GM12878 (cell line): ENCODE results near the gene KCNB1.

Source experiments
- EED ChIP-seq: sonication (generic); IDR thresholded peaks from 2 replicates; pipeline ENCODE4 v1.6.1; 2016; ENCODE audit warnings: antibody characterized with exemption, low read depth
- FOS ChIP-seq: IDR thresholded peaks from 3 replicates; pipeline ENCODE4 v1.6.1; 2011; ENCODE audit warnings: borderline replicate concordance; ENCODE audit not compliant: insufficient read length; ENCODE audit errors: extremely low read depth
- GABPA ChIP-seq: IDR thresholded peaks from 2 replicates; pipeline ENCODE4 v1.6.1; 2014; ENCODE audit warnings: antibody characterized with exemption, low read depth, mild to moderate bottlenecking, inconsistent platforms
- POLR2A ChIP-seq: IDR thresholded peaks from 2 replicates; pipeline ENCODE4 v1.6.1; 2011; ENCODE audit warnings: low read depth, mild to moderate bottlenecking, low read length
- SPI1 ChIP-seq: IDR thresholded peaks from 2 replicates; pipeline ENCODE4 v1.6.1; 2011; ENCODE audit warnings: low read depth, mild to moderate bottlenecking, low read length, moderate library complexity, borderline replicate concordance; ENCODE audit not compliant: insufficient read depth
- SRF ChIP-seq, 2 experiments: IDR thresholded peaks; 2 replicates each; pipeline ENCODE4 v1.6.1; 2011; ENCODE audit warnings: low read depth in 2 of 2, low read length in 2 of 2, mild to moderate bottlenecking in 1 of 2, moderate library complexity in 1 of 2
- STAT1 ChIP-seq: fragments of 450-650 bp; conservative IDR thresholded peaks from 2 replicates; pipeline ENCODE4 v1.6.1; 2014; ENCODE audit warnings: antibody characterized with exemption, mild to moderate bottlenecking
- SUPT20H ChIP-seq: IDR thresholded peaks from 2 replicates; pipeline ENCODE4 v1.6.1; 2011; ENCODE audit warnings: low read depth, mild to moderate bottlenecking, low read length, moderate library complexity, borderline replicate concordance; ENCODE audit not compliant: control insufficient read depth
- SUZ12 ChIP-seq: fragments of 200-600 bp; sonication (generic); IDR thresholded peaks from one replicate; pipeline ENCODE4 v1.6.1; 2018; ENCODE audit warnings: antibody characterized with exemption, mild to moderate bottlenecking; ENCODE audit not compliant: unreplicated experiment
- TF ChIP-seq, protein P1 (sequence below), 3 experiments: IDR thresholded peaks in 2 of 3; conservative IDR thresholded peaks in 1 of 3; 2 replicates each; pipeline ENCODE4 v1.5.1; 2011; ENCODE audit warnings: low read depth in 3 of 3, low read length in 3 of 3, mild to moderate bottlenecking in 3 of 3, control low read depth in 2 of 3, moderate library complexity in 2 of 3, inconsistent platforms in 1 of 3, mixed read lengths in 1 of 3; ENCODE audit not compliant: control insufficient read depth in 2 of 3, insufficient read depth in 1 of 3; ENCODE audit errors: extremely low read depth in 1 of 3
- TF ChIP-seq, protein P2 (sequence below): IDR thresholded peaks from 2 replicates; pipeline ENCODE4 v1.6.1; 2012; ENCODE audit warnings: low read depth, low read length, improper control_type of control experiment
- TF ChIP-seq, protein P3 (sequence below): fragments of 450-650 bp; IDR thresholded peaks from 2 replicates; pipeline ENCODE4 v1.6.1; 2017; ENCODE audit warnings: mild to moderate bottlenecking, low read depth, inconsistent platforms; ENCODE audit not compliant: poor library complexity, severe bottlenecking
- TF ChIP-seq, protein P4 (sequence below): IDR thresholded peaks from 2 replicates; pipeline ENCODE4 v1.6.1; 2012; ENCODE audit warnings: low read length, inconsistent platforms

DNA sequence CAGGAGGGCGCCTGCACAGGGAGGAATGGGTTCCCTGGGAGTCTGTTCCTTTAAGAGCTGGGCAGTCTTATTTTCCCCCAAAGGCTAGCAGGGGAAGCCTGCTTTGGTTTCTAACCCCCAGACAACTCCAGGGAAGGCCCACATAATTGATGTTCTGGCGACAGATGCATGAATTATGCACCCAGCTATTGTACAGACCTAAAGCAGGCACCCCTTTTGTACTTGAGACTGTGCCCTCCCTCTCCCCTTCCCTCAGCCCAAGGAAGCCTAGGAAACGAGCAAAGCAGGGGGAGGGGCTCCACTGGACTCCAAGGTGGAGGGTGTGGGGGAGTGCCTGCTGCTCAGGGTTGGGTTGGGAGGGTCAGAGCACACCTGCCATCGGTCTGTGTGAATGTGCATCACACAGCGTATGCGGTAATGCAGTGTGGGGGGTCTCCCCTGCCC is 102.1 kb downstream of the KCNB1 start:
- TF ChIP-seq, protein P1, sequence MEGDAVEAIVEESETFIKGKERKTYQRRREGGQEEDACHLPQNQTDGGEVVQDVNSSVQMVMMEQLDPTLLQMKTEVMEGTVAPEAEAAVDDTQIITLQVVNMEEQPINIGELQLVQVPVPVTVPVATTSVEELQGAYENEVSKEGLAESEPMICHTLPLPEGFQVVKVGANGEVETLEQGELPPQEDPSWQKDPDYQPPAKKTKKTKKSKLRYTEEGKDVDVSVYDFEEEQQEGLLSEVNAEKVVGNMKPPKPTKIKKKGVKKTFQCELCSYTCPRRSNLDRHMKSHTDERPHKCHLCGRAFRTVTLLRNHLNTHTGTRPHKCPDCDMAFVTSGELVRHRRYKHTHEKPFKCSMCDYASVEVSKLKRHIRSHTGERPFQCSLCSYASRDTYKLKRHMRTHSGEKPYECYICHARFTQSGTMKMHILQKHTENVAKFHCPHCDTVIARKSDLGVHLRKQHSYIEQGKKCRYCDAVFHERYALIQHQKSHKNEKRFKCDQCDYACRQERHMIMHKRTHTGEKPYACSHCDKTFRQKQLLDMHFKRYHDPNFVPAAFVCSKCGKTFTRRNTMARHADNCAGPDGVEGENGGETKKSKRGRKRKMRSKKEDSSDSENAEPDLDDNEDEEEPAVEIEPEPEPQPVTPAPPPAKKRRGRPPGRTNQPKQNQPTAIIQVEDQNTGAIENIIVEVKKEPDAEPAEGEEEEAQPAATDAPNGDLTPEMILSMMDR (IDR thresholded peaks at IDR 0.05 in 2 of 3, conservative IDR thresholded peaks at IDR 0.05 in 1 of 3; ENCODE audit: control insufficient read depth in 2 of 3, extremely low read depth in 1 of 3, insufficient read depth in 1 of 3, low read depth in 3 of 3, low read length in 3 of 3) = no peak
- TF ChIP-seq GABPA (no peak), EED (no peak), SPI1 (no peak), STAT1 (no peak), SRF (IDR thresholded peaks at IDR 0.05; ENCODE audit: low read depth in 2 of 2, low read length in 2 of 2) (no peak), FOS (no peak), SUZ12 (no peak), SUPT20H (no peak), POLR2A (no peak)
- TF ChIP-seq, protein P2, sequence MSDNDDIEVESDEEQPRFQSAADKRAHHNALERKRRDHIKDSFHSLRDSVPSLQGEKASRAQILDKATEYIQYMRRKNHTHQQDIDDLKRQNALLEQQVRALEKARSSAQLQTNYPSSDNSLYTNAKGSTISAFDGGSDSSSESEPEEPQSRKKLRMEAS = no peak
- TF ChIP-seq, protein P3, sequence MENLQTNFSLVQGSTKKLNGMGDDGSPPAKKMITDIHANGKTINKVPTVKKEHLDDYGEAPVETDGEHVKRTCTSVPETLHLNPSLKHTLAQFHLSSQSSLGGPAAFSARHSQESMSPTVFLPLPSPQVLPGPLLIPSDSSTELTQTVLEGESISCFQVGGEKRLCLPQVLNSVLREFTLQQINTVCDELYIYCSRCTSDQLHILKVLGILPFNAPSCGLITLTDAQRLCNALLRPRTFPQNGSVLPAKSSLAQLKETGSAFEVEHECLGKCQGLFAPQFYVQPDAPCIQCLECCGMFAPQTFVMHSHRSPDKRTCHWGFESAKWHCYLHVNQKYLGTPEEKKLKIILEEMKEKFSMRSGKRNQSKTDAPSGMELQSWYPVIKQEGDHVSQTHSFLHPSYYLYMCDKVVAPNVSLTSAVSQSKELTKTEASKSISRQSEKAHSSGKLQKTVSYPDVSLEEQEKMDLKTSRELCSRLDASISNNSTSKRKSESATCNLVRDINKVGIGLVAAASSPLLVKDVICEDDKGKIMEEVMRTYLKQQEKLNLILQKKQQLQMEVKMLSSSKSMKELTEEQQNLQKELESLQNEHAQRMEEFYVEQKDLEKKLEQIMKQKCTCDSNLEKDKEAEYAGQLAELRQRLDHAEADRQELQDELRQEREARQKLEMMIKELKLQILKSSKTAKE = no peak
- TF ChIP-seq, protein P4, sequence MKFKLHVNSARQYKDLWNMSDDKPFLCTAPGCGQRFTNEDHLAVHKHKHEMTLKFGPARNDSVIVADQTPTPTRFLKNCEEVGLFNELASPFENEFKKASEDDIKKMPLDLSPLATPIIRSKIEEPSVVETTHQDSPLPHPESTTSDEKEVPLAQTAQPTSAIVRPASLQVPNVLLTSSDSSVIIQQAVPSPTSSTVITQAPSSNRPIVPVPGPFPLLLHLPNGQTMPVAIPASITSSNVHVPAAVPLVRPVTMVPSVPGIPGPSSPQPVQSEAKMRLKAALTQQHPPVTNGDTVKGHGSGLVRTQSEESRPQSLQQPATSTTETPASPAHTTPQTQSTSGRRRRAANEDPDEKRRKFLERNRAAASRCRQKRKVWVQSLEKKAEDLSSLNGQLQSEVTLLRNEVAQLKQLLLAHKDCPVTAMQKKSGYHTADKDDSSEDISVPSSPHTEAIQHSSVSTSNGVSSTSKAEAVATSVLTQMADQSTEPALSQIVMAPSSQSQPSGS = no peak
